Trophoblast cell (in vitro differentiated cells and primary cell): ENCODE results near the gene PNKP.

Experiments used
- DNase-seq, 2 donors: peaks; one replicate each; pipeline ENCODE4 v3.0.0-alpha.2; 2016
- H2AFZ ChIP-seq: 2 replicates; pipeline ENCODE4 v1.6.1; 2013; ENCODE audit warnings: low read length, moderate library complexity, mild to moderate bottlenecking; ENCODE audit not compliant: insufficient read depth, poor library complexity
- H2AK5ac ChIP-seq: 2 replicates; pipeline ENCODE4 v1.6.1; 2013; ENCODE audit warnings: mild to moderate bottlenecking, low read length
- H2BK120ac ChIP-seq: 2 replicates; pipeline ENCODE4 v1.6.1; 2013; ENCODE audit warnings: low read length, mild to moderate bottlenecking, moderate library complexity; ENCODE audit not compliant: insufficient read depth, poor library complexity
- H2BK12ac ChIP-seq: 2 replicates; pipeline ENCODE4 v1.6.1; 2013; ENCODE audit warnings: mild to moderate bottlenecking, low read length, moderate library complexity
- H2BK5ac ChIP-seq: 2 replicates; pipeline ENCODE4 v1.6.1; 2013; ENCODE audit warnings: low read length, low read depth, moderate library complexity, mild to moderate bottlenecking; ENCODE audit not compliant: poor library complexity
- H3K14ac ChIP-seq: 2 replicates; pipeline ENCODE4 v1.6.1; 2013; ENCODE audit warnings: mild to moderate bottlenecking, low read length
- H3K18ac ChIP-seq: 2 replicates; pipeline ENCODE4 v1.6.1; 2013; ENCODE audit warnings: mild to moderate bottlenecking, low read length
- H3K23ac ChIP-seq: 2 replicates; pipeline ENCODE4 v1.6.1; 2013; ENCODE audit warnings: low read length
- H3K27ac ChIP-seq: 2 replicates; pipeline ENCODE4 v1.5.1; 2013; ENCODE audit warnings: low read depth, mild to moderate bottlenecking, inconsistent platforms, low read length, moderate library complexity
- H3K27me3 ChIP-seq: 2 replicates; pipeline ENCODE4 v1.6.1; 2013; ENCODE audit warnings: inconsistent platforms, mild to moderate bottlenecking, low read length, moderate library complexity; ENCODE audit not compliant: insufficient read depth
- H3K36me3 ChIP-seq, 2 experiments: 1 replicate in 1 of 2; 2 replicates in 1 of 2; pipeline ENCODE4 v1.6.1; 2013; ENCODE audit warnings: low read length in 2 of 2, mild to moderate bottlenecking in 2 of 2, moderate library complexity in 1 of 2; ENCODE audit not compliant: insufficient read depth in 2 of 2, control insufficient read depth in 1 of 2
- H3K4ac ChIP-seq: 2 replicates; pipeline ENCODE4 v1.6.1; 2013; ENCODE audit warnings: low read depth, mild to moderate bottlenecking, low read length, moderate library complexity
- H3K4me1 ChIP-seq, 2 experiments: 1 replicate in 1 of 2; 2 replicates in 1 of 2; pipeline ENCODE4 v1.6.1; 2013; ENCODE audit warnings: low read length in 2 of 2, mild to moderate bottlenecking in 2 of 2, moderate library complexity in 1 of 2; ENCODE audit not compliant: insufficient read depth in 2 of 2, control insufficient read depth in 1 of 2
- H3K4me2 ChIP-seq: 2 replicates; pipeline ENCODE4 v1.6.1; 2013; ENCODE audit warnings: inconsistent platforms, mild to moderate bottlenecking, low read length, moderate library complexity
- H3K4me3 ChIP-seq: 2 replicates; pipeline ENCODE4 v1.5.1; 2013; ENCODE audit warnings: mild to moderate bottlenecking, low read depth, low read length, inconsistent platforms
- H3K79me1 ChIP-seq: one replicate; pipeline ENCODE4 v1.6.1; 2013; ENCODE audit warnings: low read length
- H3K79me2 ChIP-seq: 2 replicates; pipeline ENCODE4 v1.6.1; 2013; ENCODE audit warnings: low read length, mild to moderate bottlenecking; ENCODE audit not compliant: control insufficient read depth, insufficient read depth, poor library complexity
- H3K9ac ChIP-seq: 2 replicates; pipeline ENCODE4 v1.6.1; 2013; ENCODE audit warnings: mild to moderate bottlenecking, low read length
- H3K9me3 ChIP-seq: 2 replicates; pipeline ENCODE4 v1.6.1; 2013; ENCODE audit warnings: low read depth, mild to moderate bottlenecking, control low read depth, inconsistent platforms, low read length; ENCODE audit not compliant: insufficient read depth
- H4K12ac ChIP-seq: 2 replicates; pipeline ENCODE4 v1.6.1; 2013; ENCODE audit warnings: low read depth, mild to moderate bottlenecking, low read length, moderate library complexity
- H4K8ac ChIP-seq: 2 replicates; pipeline ENCODE4 v1.6.1; 2013; ENCODE audit warnings: low read depth, mild to moderate bottlenecking, low read length, moderate library complexity
- H4K91ac ChIP-seq: one replicate; pipeline ENCODE4 v1.6.1; 2013; ENCODE audit warnings: low read depth, mild to moderate bottlenecking, low read length, moderate library complexity
- WGBS: extraction: QIAGEN DNeasy Blood & Tissue Kit; methylation state at CpG from one replicate; pipeline ENCODE4 v1.1.7; 2013; ENCODE audit warnings: missing lambda C conversion rate; ENCODE audit not compliant: insufficient read length, insufficient coverage; ENCODE audit errors: extremely low coverage; 5-methylcytosine and 5-hydroxymethylcytosine counted together

The PNKP gene

DNA sequence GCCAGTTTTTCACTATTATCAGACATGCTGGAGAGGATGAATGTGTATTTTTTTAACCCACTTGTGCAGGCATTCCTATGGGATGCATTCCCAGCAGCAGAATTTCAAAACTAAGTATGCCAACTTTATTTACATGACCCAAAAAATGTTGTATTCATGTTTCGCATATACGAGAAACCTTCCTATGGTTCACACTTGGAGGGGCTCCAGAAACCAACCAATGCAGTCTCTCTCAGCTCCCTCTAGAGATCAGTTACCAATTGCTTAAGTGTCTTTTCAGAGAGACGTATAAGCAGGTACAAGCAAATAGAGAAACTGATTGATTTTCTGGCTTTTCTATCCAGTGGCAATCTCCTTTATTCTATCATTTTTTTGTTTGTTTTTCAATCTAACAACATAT lies 22.0 kb downstream of the PNKP start:
- Histone ChIP-seq H2AFZ (no peak overlapping the region), H3K27ac (no peak overlapping the region), H4K12ac (no peak overlapping the region), H3K4me3 (no peak overlapping the region), H3K14ac (no peak overlapping the region), H4K91ac (no peak overlapping the region), H3K4me1 (peaks cover 3 to 8% of the 10 kb centered on the region in 2 experiments), H3K23ac (no peak overlapping the region), H2AK5ac (no peak overlapping the region), H3K27me3 (no peaks in the 10 kb centered on the region), H3K4me2 (no peak overlapping the region), H2BK12ac (no peak overlapping the region), H3K36me3 (peaks cover 10 to 16% of the 10 kb centered on the region in 2 experiments), H3K18ac (no peak overlapping the region), H4K8ac (no peak overlapping the region), H2BK120ac (no peak overlapping the region), H3K9me3 (no peaks in the 10 kb centered on the region), H2BK5ac (no peak overlapping the region), H3K79me2 (no peaks in the 10 kb centered on the region), H3K4ac (no peak overlapping the region), H3K9ac (no peak overlapping the region), H3K79me1 (no peaks in the 10 kb centered on the region)
- DNase-seq = no peak
- no CpG with 5 or more reads among the region's 3 CpGs for WGBS

GRCh38 chr19:49844138-49845095 lies 23.0 kb downstream of the PNKP start:
- Histone ChIP-seq H3K79me1 (no peaks in the 10 kb centered on the region), H2AFZ (no peak overlapping the region), H3K27ac (no peak overlapping the region), H3K14ac (no peak overlapping the region), H3K9me3 (no peaks in the 10 kb centered on the region), H3K4me2 (no peak overlapping the region), H4K12ac (no peak overlapping the region), H2AK5ac (no peak overlapping the region), H3K4me3 (no peak overlapping the region), H2BK120ac (no peak overlapping the region), H3K79me2 (no peaks in the 10 kb centered on the region), H3K4ac (no peak overlapping the region), H2BK5ac (no peak overlapping the region), H3K18ac (no peak overlapping the region), H3K27me3 (no peaks in the 10 kb centered on the region), H2BK12ac (no peak overlapping the region), H3K9ac (no peak overlapping the region), H4K91ac (no peak overlapping the region), H3K23ac (no peak overlapping the region), H3K4me1 (peaks cover 0 to 4% of the 10 kb centered on the region in 2 experiments), H4K8ac (no peak overlapping the region), H3K36me3 (peaks cover 16 to 18% of the 10 kb centered on the region in 2 experiments)
- peak; percentile 43 to 48 for DNase-seq
- no CpG with 5 or more reads among the region's 18 CpGs for WGBS

DNA sequence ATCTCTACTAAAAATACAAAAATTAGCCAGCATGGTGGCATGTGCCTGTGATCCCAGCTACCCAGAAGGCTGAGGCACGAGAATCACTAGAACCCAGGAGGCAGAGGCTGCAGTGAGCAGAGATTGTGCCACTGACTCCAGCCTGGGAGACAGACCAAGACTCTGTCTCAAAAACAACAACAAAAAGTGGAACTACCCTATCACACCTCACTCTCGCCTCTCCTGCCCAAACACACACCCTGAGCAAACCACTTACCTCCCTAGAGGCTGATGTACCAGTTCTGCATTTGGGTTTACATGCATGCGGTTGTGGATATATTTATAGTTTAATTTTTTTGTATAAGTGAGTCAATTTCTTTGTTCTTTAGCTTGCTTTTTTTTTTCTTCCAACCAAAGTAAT lies 24.1 kb downstream of the PNKP start:
- no peak for DNase-seq
- Histone ChIP-seq H2BK5ac (no peak overlapping the region), H3K14ac (no peak overlapping the region), H3K9me3 (no peaks in the 10 kb centered on the region), H3K79me2 (no peaks in the 10 kb centered on the region), H3K79me1 (no peaks in the 10 kb centered on the region), H3K4me2 (no peak overlapping the region), H2AK5ac (no peak overlapping the region), H3K23ac (no peak overlapping the region), H3K4me3 (no peak overlapping the region), H3K18ac (no peak overlapping the region), H2BK120ac (no peak overlapping the region), H4K91ac (no peak overlapping the region), H3K9ac (no peak overlapping the region), H2BK12ac (no peak overlapping the region), H3K36me3 (peaks cover 25 to 26% of the 10 kb centered on the region in 2 experiments), H3K27ac (no peak overlapping the region), H3K4me1 (peaks cover 0 to 2% of the 10 kb centered on the region in 2 experiments), H3K27me3 (no peaks in the 10 kb centered on the region), H2AFZ (no peak overlapping the region), H4K12ac (no peak overlapping the region), H4K8ac (no peak overlapping the region), H3K4ac (no peak overlapping the region)
- WGBS = no CpG with 5 or more reads among the region's 3 CpGs

DNA sequence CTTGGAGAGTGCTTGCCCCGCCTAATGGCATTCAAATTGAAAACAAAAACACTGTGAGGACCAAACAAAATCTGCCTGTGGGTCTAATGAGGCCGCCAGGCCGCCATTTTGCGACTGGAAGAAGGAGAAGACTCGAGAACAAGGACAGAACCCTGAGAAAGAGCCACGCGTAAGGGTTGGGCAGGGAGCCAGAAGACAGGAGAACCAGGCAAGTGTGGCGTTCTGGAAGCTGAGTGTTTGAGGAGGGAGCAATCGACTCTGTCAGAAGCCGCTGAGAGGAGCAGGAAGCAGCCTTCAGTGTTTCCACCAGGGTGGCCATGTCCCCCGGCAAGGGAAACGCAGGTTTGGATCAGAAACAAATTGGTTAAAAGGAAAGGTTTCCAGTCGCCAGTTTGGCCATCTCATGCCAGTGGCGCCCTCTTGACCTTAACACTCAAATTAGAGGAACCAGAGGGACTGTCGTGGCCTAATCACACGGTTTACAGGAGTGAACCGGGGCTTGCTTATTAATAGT lies 26.6 kb downstream of the PNKP start:
- peaks cover 0 to 3% of the 10 kb centered on the region in 2 experiments for H3K4me1 ChIP-seq
- H3K18ac ChIP-seq = no peak overlapping the region
- no peaks in the 10 kb centered on the region for H3K9me3 ChIP-seq
- no peak overlapping the region for H4K91ac ChIP-seq
- no peak overlapping the region for H4K12ac ChIP-seq
- H3K4ac ChIP-seq = no peak overlapping the region
- H2BK5ac ChIP-seq = no peak overlapping the region
- H3K4me2 ChIP-seq = no peak overlapping the region
- H2BK120ac ChIP-seq = no peak overlapping the region
- no peaks in the 10 kb centered on the region for H3K27me3 ChIP-seq
- H3K9ac ChIP-seq = no peak overlapping the region
- no peak overlapping the region for H3K27ac ChIP-seq
- no peak overlapping the region for H4K8ac ChIP-seq
- H2AFZ ChIP-seq = no peak overlapping the region
- no peak overlapping the region for H2BK12ac ChIP-seq
- no peaks in the 10 kb centered on the region for H3K79me1 ChIP-seq
- peaks cover 48 to 50% of the 10 kb centered on the region in 2 experiments for H3K36me3 ChIP-seq
- H3K14ac ChIP-seq = no peak overlapping the region
- WGBS = no CpG with 5 or more reads among the region's 17 CpGs
- no peak for DNase-seq
- H3K4me3 ChIP-seq = no peak overlapping the region
- no peak overlapping the region for H2AK5ac ChIP-seq
- H3K79me2 ChIP-seq = no peaks in the 10 kb centered on the region
- H3K23ac ChIP-seq = no peak overlapping the region
